HFFc6 (cell line): ENCODE measurements around the gene NTM. TPM values are rescaled to one million over a fixed set of nuclear protein-coding genes. Genes with fewer than 3 reads are reported as not detected.

Source experiments
- DNase-seq: peaks from one replicate; pipeline ENCODE4 v3.0.0-alpha.2; 2018
- H3K27ac Mint-ChIP-seq: 2 replicates; pipeline ENCODE4 v1.8.0; 2020; ENCODE audit warnings: mild to moderate bottlenecking, mixed read lengths
- H3K27me3 Mint-ChIP-seq: 2 replicates; pipeline ENCODE4 v1.8.0; 2021; ENCODE audit warnings: mild to moderate bottlenecking, moderate library complexity, mixed read lengths; ENCODE audit not compliant: insufficient read depth
- H3K36me3 Mint-ChIP-seq: 2 replicates; pipeline ENCODE4 v1.8.0; 2021; ENCODE audit warnings: low read depth, mixed read lengths
- H3K4me1 Mint-ChIP-seq: 2 replicates; pipeline ENCODE4 v1.8.0; 2020; ENCODE audit warnings: low read depth, mixed read lengths
- H3K4me3 Mint-ChIP-seq: 2 replicates; pipeline ENCODE4 v1.8.0; 2020; ENCODE audit warnings: mild to moderate bottlenecking, moderate library complexity, mixed read lengths
- H3K9me3 Mint-ChIP-seq: 2 replicates; pipeline ENCODE4 v1.8.0; 2020; ENCODE audit warnings: mild to moderate bottlenecking, mixed read lengths
- total RNA-seq, 6 experiments: library from RNA; stranded (reverse); fragmentation: NEBNext Ultra II Directional; extraction: Animal tissue kit (Norgen Biotek cat#: 25700); gene quantifications; 2 replicates in 1 of 6; 3 replicates in 5 of 6; pipeline ENCODE4 v1.2.3, GENCODE V29; 2021
- TF ChIP-seq, protein P1 (sequence below): fragments of 200-600 bp; sonication (generic); IDR thresholded peaks from 2 replicates; pipeline ENCODE4 v1.5.0; 2021; ENCODE audit warnings: antibody characterized with exemption, mild to moderate bottlenecking

NTM gene
- total RNA-seq, 6 experiments from 2014 or later: 18.3 to 23.6 (median 21.7) TPM

DNA sequence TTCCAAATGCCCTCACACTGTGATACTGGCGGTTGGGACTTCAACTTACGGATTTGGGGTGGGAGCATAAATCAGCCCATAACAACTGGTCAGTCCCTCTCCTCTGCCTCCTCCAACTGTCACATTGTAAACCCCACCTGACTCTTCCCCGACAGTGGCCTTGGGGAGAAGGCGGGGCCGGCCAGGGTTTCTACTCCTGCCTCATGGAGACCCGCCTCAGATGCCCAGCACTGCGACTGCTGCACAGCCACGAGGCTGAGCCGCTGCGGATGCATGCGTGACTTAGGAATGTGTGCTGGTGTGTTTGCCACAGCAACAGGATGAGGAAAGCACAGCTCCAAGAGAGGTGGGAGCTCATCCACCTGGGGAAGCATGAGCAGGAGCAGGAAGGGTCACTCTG is 914.2 kb downstream of the NTM start:
- TF ChIP-seq, protein P1, sequence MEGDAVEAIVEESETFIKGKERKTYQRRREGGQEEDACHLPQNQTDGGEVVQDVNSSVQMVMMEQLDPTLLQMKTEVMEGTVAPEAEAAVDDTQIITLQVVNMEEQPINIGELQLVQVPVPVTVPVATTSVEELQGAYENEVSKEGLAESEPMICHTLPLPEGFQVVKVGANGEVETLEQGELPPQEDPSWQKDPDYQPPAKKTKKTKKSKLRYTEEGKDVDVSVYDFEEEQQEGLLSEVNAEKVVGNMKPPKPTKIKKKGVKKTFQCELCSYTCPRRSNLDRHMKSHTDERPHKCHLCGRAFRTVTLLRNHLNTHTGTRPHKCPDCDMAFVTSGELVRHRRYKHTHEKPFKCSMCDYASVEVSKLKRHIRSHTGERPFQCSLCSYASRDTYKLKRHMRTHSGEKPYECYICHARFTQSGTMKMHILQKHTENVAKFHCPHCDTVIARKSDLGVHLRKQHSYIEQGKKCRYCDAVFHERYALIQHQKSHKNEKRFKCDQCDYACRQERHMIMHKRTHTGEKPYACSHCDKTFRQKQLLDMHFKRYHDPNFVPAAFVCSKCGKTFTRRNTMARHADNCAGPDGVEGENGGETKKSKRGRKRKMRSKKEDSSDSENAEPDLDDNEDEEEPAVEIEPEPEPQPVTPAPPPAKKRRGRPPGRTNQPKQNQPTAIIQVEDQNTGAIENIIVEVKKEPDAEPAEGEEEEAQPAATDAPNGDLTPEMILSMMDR: no peak
- Mint-ChIP-seq H3K4me1 (peaks cover 3% of the 10 kb centered on the region), H3K27me3 (peaks cover 3% of the 10 kb centered on the region), H3K4me3 (no peak overlapping the region), H3K9me3 (no peaks in the 10 kb centered on the region), H3K27ac (no peak overlapping the region), H3K36me3 (no peaks in the 10 kb centered on the region)
- no peak for DNase-seq

GRCh38 chr11:132285631-132286030 is 915.2 kb downstream of the NTM start:
- Mint-ChIP-seq H3K4me1 (no peaks in the 10 kb centered on the region), H3K36me3 (no peaks in the 10 kb centered on the region), H3K4me3 (no peak overlapping the region), H3K27me3 (peaks cover 3% of the 10 kb centered on the region), H3K9me3 (no peaks in the 10 kb centered on the region), H3K27ac (no peak overlapping the region)
- TF ChIP-seq, protein P1: no peak
- DNase-seq: no peak

GRCh38 chr11:132286106-132286505 is 915.7 kb downstream of the NTM start:
- no peak for DNase-seq
- H3K27ac Mint-ChIP-seq: no peak overlapping the region
- peaks cover 3% of the 10 kb centered on the region for H3K27me3 Mint-ChIP-seq
- H3K36me3 Mint-ChIP-seq: no peaks in the 10 kb centered on the region
- no peaks in the 10 kb centered on the region for H3K9me3 Mint-ChIP-seq
- H3K4me1 Mint-ChIP-seq: no peaks in the 10 kb centered on the region
- TF ChIP-seq, protein P1: no peak
- H3K4me3 Mint-ChIP-seq: no peak overlapping the region

GRCh38 chr11:132288036-132288435 is 917.6 kb downstream of the NTM start:
- Mint-ChIP-seq H3K27me3 (peaks cover 7% of the 10 kb centered on the region), H3K9me3 (no peaks in the 10 kb centered on the region), H3K36me3 (no peaks in the 10 kb centered on the region), H3K27ac (no peak overlapping the region), H3K4me1 (no peaks in the 10 kb centered on the region), H3K4me3 (no peak overlapping the region)
- no peak for DNase-seq
- TF ChIP-seq, protein P1: no peak

GRCh38 chr11:132289590-132290256 is 919.3 kb downstream of the NTM start:
- Mint-ChIP-seq H3K36me3 (no peaks in the 10 kb centered on the region), H3K27me3 (peaks cover 8% of the 10 kb centered on the region), H3K9me3 (no peaks in the 10 kb centered on the region), H3K4me1 (no peaks in the 10 kb centered on the region), H3K27ac (no peak overlapping the region), H3K4me3 (no peak overlapping the region)
- TF ChIP-seq, protein P1: no peak
- DNase-seq: no peak
